Left renal pelvis (tissue), 4 donors: ENCODE measurements around the gene CRHBP. TPM values are rescaled to one million over a fixed set of nuclear protein-coding genes. Genes with fewer than 3 reads are reported as not detected.
"Not testable (repeated sequence)": the region's sequence is repeated elsewhere in the genome, so short reads cannot be mapped to it uniquely, and the experiment has no call there.

Experiments used
- DNase-seq, 4 donors: peaks; one replicate each; pipeline ENCODE4 v3.0.0-alpha.2; 2013; ENCODE audit warnings: low read depth in 4 of 4, low spot score in 3 of 4
- polyA plus RNA-seq, 4 donors: library from polyadenylated mRNA; unstranded; fragments of 120-200 nt; gene quantifications; one replicate each; pipeline ENCODE4 v1.2.1, GENCODE V29; 2013; ENCODE audit not compliant: insufficient read length in 4 of 4

The CRHBP gene
- polyA plus RNA-seq, 4 donors: 6.4 to 24.2 (median 20.6) TPM

DNA sequence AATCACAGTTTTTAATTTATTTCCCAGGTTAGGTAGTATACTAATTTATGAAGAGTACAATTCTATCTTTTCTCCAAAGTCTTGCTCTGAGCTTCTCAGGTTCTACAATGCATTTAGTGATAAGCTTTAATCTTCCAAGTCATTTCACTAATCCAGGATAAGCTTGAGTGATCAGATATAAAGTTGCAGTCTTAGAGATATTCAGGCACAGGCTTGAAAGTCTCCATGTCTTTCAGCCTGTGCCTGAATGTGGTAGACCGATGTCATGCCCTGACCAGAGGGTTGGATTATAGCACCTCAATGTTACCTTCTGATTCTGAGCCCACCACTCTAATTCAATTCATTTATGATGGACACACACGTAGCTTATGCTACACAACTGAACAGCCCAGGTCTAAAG, 3.2 kb downstream of the CRHBP start:
- no peak for DNase-seq

DNA sequence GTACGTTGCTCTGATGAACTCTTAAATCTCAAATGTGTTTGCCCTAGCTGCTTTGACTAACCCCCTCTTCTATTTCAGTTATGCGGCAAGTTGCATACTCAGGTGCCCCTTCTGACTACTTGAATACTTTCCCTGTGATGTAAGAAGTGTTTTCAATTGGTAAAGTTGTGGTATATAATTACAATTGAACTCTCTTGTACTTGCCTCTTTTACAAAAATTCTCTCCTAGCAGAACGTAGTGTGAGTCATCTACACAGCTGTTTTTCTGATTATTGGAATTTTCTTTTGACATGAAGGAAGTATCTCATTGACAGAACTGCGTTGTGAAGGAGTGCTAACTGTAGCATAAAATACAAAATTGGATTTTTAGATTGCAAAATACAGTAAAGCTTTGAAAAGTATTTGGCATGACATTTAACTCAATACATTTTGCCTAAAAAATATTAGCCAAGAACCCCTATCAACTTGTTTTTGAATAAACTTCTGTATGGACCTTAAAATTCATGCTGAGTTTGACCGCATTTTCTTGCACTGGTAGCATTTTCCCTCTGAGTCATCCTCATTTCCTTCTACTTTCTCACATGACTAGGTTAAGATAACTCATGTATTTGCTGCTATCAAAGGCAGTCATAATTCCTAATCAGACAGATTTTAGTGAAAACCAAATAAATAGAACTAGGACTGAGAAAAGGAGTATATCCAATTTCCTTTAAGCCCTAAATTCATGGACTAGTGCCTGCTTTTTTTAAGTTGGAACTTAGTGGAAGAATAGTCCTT, 6.3 kb downstream of the CRHBP start:
- DNase-seq: no peak

DNA sequence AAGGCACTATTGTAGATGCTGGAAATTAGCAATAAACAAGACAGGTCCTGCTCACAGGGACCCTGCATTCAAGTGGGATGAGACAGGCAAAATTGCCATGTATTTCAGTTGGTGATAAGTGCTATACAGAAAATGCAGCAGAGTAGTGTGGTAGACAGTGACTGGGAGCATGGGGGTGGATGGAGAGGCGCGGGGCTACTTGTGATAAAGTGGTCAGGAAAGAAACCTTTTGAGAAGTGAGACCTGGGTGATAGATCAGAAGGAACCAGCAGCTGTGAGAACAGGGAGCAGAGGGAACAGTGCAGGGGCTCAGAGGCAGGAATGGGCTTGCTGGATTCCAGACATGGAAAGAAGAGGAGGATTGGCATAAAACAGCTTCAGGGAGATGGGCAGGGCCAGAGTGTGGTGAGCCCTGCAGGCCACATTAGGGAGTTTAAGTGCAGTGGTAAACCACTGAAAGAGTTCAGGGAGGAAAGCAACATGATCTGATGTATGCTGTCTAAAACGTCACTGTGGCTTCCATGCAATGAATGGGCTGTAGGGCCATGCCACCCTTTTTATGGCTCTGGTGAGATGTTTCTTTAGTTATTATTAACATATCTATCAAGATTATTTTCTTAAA, 7.3 kb downstream of the CRHBP start:
- no peak for DNase-seq

DNA sequence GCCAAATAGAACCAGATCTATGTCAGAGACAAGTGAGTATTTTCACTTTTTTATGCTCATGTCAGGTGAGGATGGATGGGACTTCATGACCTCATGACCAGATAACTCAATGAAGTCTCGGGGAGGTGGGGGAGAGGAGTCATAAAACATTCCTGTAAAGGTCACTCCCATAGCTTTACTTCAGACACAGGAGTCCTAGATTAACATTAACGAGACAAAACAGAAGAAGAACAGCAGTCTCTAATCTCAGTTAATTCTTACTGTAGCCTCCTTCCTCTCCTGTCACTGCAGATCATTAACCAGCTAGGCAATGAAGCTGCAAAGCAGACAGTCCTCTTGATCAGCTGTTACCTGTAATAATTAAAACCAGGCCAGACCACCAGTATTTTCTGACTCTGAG, 11.2 kb downstream of the CRHBP start:
- DNase-seq: peak in 2 of 4 donors; percentile 34 to 42

DNA sequence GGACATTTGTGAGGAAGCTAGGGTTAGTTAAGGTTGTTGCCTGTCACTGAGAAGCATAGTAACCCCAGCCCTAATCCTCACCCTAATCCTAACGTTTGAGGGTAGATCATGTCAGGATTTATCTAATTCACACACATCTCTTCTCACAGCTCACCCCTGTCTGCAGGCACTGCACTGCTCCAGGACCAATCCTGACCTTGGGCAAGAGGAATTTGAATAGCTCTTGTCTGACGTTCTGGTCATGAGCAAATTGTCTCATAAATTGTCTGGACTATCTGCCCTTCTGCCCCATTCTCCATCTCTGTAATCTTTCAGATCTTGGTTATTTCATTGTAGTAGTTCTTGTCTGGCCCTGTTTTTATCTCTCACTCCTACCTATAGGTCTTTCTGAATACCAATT, 18.7 kb downstream of the CRHBP start:
- DNase-seq: no peak

DNA sequence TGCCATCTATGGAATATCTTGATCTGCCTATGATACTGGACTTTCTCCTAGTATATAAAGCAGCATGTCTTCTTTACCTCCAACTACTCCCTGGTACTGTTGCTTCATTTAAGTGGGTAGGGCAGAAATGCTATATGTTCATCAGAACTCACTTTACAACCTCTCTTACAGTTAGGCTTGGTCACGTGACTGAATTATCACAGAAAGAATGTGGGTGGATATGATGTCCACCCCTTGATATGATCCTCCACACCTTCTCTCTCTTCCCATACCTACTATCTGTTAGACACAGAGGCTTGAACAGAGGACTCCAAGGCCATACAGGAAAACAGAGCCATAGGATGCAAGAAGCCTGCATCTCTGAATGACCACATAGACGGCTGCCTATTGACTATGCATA, 19.8 kb downstream of the CRHBP start:
- DNase-seq: no peak

DNA sequence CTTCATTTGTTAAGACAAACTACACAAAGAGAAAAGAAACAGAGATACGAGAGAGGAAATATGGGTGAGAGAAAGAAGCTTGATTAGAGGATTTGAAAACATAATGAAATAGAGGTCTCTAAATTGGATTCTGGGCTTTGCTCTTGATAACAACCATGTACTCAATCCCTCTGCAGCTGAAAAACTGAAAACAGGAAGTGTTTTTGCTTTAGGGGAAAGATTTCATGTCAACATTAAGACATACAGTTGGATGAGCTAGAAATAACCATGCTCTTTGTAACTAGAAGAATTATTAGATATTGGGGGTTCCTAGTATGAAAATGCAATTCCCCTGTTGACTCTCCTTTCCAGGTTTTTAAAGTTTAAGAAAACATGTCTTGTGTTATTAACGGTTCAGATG, 21.9 kb downstream of the CRHBP start:
- no peak for DNase-seq

DNA sequence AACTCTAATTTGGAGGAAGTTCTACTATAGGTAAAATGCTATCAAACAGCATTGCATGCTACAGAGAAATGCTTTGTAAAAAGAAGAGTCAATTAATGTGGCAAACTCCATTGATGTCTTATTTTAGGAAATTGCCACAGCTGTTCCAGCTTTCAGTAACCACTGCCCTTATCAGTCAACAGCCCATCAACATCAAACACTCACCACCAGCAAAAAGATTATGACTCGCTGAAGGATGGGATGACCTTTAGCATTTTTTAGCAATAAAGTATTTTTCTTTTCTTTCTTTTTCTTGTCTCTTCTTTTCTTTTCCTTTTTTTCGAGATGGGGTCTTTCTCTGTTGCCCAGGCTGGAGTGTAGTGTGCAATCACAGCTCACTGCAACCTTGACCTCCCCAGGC, 26.0 kb downstream of the CRHBP start:
- DNase-seq: no peak

DNA sequence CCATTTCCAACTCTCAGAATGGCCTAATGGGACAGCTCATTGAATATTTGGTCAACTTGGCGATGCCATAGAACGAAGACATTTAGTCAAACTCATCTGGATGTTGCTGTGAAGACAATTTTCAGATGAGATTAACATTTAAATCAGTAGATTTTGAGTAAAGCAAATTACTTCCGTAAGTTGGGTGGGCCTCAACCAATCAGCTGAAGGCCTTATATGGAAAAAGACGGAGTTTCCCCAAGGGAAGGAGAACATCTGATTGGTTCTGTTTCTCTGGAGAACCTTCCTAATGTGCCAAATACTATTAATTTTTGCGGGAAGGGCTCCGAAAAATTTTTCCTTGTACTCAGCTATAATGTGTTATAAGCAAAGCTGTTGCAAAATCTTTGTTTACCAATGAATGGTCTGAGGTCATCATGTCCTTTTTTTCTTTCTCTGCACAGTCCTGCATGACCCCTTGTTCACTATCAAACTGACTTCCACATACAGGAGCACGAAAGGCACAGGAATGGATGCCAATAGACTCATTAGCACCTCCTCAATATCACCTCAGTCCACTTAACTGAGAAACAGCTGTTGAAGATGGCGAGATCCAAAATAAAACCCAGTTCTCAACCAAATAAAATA, 27.8 kb downstream of the CRHBP start:
- DNase-seq: no peak

DNA sequence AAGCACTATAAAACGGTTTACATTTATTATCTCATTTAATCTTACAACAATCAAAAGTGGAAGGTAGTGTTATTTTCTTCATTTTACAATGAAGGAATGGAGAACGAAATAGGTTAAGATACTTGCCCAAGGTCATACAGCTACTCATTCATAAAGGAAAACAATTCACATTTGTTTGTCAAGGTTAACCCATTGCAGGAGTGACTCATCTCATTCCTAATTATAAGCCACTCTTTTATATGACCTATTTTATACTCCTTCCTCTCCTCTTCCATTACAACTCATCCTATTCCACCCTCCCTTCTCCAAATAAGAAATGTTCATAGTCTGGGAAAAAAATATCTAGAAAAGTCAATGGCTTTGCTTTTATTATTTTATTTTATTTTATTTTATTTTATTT, 29.6 kb downstream of the CRHBP start:
- DNase-seq: no peak

DNA sequence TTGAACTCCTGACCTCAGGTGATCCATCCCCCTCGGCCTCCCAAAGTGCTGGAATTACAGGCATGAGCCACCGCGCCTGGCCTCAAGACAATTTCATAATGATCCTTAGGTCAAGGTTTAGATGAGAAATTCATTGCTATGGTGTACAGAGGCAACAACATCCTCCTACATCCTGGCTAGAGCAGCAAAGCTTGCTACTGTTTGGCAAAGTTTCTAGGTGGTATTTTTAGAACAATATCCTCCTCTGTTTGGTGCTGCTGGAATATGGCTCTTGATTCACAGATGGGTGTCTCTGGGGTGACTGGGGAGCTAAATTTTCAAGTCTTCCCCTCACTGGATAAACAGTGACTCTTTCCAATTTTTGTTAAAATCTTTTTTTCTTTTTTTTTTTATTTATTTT, 30.6 kb downstream of the CRHBP start:
- DNase-seq: no peak

DNA sequence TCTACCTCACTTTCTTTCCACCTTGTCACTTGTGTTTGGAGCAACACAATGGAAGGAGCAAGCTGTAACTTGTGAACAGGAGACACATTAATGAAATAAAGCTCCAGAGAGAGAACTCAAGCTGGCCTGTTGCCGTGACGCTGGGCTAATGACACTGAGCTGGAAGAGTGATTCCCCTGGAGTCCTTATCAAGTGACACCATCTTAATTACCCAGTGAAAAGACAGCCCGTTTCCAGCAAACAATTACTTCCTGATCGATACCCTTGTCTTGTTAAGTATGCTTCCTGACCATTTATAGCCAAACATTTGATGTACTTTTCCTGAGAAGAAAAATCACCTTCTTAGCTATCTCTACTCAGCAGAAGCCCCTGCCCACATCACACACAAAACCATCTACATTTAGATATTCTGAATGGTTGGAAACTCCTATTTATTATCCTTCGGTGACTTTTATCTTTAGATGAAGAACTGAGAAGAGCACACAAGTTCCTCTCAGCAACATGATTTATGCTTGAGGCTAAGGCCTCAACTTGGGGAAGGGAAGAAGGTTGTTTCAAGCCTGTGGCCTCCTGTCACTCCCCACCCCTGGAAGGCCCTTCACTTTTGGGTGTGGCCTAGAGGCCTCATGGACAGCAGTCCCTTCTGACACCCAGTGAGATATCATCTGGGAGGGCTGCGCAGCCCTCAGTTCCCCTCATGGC, 34.1 kb downstream of the CRHBP start:
- DNase-seq: no peak

DNA sequence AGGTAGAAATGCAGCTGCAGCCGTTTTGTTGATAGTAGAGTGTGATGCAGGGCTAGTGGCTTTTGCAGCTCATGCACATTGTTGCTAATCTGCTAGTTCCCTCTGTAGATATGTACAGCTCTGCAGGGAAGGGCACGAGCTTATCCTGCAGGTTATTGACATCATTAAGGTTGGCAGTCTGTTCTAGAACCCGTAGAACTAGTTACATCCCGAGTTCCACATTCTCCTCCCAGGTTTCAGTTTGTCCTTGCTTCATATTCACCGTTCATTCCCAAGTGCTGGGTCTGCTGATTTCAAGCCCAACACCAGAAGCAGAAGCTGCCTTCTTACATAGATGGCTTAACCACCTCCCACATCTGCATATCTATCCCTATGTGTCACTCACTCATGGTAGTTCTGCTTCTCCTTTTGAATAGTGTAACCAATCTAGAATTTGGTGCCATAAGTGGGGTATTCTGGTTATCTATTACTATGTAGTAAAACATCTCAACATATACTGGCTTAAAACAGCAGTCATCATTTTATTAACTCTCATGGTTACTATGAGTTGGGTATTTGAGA, 38.1 kb downstream of the CRHBP start:
- DNase-seq: no peak

DNA sequence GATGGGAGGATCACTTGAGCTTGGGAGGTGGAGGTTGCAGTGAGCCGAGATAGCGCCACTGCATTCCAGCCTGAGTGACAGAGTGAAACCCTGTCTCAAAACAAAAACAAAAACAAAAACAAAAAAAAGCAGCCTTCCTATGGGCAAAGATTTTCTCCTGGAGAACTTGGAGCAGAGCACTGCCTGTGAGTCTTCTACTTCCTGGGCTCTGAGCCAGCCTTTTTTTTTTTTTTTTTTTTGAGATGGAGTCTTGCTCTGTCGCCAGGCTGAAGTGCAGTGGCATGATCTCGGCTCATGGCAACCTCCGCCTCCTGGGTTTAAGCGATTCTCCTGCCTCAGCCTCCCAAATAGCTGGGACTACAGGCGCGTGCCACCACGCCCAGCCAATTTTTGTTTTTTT, 40.6 kb downstream of the CRHBP start:
- not testable (repeated sequence) for DNase-seq

DNA sequence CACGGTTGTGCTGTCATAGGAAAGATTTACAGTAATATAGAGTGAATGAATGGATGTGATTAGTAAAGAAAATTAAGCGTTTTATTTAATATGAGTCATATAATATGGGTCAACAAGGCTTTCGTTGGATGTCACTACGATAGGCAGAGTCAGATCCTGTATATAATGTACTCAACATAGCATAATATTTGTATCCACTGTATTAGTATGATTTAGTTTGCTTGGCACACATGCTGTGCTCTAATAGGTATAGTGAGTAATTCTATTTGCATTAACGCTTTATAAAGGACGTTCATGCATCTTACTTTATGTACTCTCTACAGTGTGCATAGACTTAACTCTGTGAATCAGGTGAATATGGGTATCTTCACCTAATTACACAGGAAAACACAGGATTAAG, 41.5 kb downstream of the CRHBP start:
- no peak for DNase-seq

DNA sequence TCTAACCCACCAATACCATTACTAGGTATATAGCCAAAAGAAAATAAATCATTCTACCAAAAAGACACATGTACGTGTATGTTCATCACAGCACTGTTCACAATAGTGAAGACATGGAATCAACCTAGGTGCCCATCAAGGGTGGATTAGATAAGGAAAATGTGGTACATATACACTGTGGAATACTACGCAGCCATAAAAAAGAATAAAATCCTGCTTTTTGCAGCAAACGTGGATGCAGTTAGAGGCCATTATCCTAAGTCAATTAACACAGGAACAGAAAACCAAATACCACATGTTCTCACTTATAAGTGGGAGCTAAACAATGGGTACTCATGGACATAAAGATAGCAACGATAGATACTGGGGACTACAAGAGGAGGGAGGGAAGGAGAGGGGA, 45.4 kb downstream of the CRHBP start:
- not testable (repeated sequence) for DNase-seq

DNA sequence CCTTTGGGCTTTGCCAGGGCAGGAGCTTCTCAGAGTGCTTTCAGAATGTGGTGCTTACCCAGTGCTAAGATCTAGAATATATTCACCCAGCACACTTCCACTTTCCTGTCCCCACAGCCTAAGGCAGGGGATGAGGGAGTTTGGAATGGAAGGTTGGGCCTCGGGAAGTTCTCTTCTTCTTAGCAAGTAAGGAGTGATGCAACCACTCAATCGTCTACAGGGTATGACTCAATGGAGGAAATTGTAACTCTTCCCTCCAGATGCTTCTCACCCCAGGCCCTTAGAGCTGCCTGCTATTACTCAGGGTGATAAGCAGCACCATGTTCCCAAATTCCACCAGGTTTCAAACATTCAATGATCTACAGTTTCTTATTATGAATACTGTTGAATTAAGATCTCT, 46.6 kb downstream of the CRHBP start:
- DNase-seq: no peak

DNA sequence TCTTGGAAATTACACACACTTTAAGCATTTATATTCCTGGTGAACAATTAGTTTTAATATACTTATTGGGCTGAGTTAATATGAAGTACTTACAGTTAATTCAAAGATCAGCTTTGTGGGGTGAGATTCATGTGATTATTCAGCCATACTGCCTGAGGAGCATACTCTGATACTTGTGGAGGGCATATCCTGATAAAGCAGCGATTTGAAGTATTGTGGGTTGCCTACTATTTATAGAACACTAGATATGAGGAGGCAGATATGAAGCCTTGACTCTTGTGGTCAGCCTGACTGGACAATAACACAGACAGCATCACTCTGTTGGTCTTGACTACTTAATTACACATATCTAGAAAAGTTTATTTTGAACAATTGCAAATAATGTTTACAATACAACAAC, 50.4 kb downstream of the CRHBP start:
- no peak for DNase-seq

DNA sequence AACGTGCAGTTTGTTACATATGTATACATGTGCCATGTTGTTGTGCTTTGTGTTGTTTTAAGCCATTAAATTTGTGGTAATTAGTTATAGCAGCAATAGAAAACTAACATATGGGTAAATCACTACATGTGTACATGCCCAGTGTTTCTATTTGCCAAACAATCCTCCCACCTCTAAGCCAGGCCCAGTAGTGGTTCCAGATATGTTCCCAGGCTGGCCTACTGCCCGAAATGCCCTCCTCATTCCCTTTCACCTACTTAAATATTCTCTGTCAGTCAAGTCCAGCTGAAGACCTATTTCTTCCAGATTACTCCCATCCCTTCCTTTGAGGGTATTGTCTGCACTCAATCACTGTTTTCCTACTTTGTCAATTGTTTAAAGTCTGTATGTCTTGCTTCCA, 53.3 kb downstream of the CRHBP start:
- no peak for DNase-seq

DNA sequence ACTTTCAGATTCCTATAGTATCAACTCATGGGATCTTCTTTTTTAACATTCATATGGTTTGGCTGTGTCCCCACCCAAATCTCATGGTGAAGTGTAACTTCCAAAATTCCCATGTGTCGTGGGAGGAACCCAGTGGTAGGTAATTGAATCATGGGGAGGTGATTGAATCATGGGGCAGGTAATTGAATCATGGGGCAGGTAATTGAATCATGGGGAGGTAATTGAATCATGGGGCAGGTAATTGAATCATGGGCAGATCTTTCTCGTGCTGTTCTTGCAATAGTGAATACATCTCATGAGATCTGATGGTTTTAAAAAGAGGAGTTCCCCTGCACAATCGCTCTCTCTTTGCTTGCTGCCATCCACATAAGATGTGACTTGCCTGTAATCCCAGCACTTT, 55.6 kb downstream of the CRHBP start:
- DNase-seq: no peak

DNA sequence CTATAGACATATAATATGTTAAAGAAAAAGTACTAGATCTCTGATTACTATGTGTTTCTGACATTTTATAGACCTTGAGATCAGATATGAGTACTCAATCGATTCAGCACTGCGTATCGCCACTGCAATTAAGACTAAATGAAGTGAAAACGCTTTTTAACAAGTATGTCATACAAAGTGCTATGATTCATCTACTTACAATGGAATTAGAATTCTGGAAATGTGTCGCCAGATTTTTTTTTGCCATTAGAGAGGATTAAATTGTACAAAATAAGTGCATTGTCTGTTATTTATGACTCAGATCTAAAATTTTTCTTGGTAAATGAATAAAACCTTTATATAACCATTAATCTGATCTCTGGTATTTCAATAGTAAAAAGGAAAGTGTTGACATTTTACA, 57.4 kb downstream of the CRHBP start:
- no peak for DNase-seq
